GM18951 (cell line): ENCODE data around the gene GPS1.

ENCODE experiments used
- POLR2A ChIP-seq: IDR thresholded peaks from 4 replicates; pipeline ENCODE4 v1.6.1; 2011; ENCODE audit warnings: mild to moderate bottlenecking; ENCODE audit not compliant: insufficient read length, insufficient read depth; ENCODE audit errors: extremely low read depth
- in situ Hi-C: fragments of 300-500 bp; cut with MboI; formaldehyde crosslinking; loops from one replicate; pipeline ENCODE4 v1.12.0; 2022; ENCODE audit warnings: low sequenced_read_pairs, mixed read lengths, inconsistent platforms; ENCODE audit not compliant: unreplicated experiment

GPS1 gene

DNA sequence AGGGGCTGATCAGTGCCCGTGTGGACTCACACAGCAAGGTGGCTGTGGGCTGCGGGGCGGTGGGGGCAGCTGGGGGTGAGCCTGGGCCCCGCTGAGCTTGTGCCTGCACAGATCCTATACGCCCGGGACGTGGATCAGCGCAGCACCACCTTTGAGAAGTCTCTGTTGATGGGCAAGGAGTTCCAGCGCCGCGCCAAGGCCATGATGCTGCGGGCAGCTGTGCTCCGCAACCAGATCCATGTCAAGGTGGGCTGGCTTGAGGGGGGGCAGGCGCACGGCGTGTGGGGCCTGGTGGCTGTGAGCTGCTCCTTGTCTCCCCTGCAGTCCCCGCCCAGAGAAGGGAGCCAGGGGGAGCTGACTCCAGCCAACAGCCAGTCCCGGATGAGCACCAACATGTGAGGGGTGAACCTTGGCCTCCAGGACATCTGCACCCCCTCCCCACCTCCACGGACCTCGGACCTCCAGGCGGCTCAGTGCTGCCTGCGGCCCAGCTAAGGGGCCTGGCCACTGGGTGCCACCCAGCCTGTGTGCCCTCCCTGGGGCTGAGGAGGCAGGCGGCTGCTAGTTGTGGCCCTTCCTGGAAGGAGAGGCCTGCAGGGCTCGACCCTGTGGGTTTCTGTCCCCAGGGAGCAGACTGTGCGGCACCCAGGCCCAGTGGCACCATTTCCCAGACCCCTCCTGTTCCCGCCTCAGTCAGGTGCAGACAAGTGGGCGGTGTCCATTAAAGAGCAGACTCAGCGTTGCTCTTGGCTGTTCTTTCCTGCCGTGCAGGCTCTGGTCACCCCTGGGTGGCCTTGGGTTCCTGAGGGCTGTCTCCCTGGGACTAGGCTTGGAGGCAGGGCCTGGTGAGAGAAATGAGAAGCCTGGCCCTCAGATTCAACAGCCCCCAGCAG lies 5.3 kb downstream of the GPS1 start:
- in situ Hi-C loops = no loop called here
- no peak for TF ChIP-seq POLR2A

DNA sequence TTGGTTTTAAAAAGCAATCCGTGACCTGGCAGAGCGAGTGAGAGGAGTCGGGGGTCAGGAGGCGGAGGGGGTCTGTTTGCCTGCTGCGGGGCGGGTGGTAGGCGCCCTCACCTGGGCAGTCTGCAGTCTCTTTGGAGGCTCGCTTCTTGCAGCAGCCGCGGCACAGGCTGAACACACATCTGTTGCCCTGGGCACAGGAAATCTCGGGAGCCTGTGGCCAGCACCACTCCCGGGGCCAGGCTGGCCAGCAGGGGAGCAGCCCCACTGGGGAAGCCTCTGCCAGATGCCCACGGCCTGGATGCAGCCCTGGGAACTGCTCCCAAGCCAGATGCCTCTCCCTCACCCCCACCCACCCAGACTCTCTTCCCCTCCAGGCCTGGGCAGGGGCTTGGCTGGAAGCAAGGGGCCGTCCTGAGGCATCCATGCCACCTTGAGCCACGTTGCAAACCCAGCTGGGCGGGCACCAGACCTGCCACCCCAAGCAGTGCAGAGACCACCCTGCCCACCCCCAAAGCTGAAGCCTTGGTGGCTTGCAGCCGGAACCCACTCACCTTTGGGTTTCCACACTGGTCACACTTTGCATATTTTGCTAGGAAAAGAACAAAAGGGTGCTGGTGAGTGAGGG lies 6.6 kb downstream of the GPS1 start:
- TF ChIP-seq POLR2A = no peak
- in situ Hi-C loops = no loop called here

DNA sequence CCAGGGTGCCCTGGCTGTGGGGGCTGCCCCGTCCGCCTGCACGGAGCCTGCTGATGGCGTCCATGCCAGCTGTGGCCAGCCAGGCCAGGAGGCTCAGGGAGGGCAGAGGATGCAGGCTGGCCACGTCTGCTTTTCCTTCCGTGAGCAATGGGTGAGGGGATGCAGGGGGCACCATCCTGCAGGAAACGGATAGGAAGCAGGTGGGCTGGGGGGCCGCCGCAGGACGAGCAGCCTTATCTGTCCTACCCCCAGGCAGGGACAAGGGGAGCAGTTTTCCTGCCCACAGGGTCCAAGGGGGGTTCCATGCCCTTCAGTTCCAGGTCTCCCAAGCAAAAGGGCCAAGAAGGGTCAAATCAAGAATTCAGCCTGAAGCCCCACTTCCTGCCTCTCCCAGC lies 7.2 kb downstream of the GPS1 start:
- in situ Hi-C loops = no loop called here
- TF ChIP-seq POLR2A = no peak

DNA sequence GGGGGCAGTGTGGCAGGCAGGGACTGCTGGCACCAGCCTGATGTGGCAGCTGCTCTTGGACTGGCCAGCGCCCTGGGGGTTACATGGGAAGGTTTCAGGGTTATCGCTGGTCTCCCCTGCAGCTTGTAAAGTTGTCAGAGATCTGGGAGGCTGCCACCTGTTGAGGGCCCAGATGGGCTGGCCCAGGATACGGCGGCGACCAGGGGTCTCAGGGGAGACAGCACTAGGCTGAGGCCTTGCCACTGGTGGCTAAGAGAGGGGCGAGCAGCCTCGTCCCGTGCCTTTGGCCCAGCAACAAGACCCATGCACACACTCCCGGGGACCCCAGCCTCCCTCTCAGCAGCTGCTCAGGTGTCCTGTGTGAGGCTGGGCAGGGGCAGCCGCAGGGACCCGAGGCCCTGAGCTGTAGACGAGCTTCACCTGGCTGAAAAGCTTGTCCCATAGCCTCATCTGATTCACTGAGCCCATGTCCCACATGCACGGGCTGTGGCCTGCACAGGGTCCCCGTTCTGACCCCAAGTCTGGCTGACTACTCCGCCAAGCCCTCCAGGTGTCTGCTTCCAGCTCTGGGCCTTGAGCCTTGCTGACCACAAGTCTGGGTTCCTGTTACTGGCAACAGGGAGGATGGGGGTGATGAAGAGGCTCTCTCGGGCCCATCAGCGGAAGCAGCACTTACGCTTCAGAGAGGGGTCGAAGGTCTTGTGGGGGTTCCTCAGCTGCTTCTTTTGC lies 7.7 kb downstream of the GPS1 start:
- in situ Hi-C loops = no loop called here
- TF ChIP-seq POLR2A = peak; percentile 12

GRCh38 chr17:82060001-82060380 lies 8.3 kb downstream of the GPS1 start:
- no peak for TF ChIP-seq POLR2A
- in situ Hi-C loops = no loop called here

DNA sequence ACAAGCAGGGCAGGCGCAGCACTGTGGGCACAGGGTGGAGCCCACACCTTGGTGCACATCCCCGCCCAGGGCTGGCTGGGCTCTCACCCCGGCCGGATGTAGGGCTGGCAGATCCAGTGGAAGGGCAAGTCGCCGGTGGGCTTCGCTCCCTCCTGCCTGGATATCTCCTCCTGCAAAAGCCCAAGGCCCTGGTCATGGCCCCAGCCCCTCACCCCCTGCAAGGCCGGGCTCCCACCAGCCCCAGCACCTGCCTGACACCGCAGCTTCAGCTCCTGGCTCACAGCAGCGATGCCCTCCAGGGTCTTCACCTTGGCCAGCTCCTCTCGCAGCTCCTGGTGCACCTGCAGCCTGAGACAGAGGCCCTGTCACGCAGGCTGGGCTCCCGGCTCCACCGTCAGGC lies 8.9 kb downstream of the GPS1 start:
- no peak for TF ChIP-seq POLR2A

DNA sequence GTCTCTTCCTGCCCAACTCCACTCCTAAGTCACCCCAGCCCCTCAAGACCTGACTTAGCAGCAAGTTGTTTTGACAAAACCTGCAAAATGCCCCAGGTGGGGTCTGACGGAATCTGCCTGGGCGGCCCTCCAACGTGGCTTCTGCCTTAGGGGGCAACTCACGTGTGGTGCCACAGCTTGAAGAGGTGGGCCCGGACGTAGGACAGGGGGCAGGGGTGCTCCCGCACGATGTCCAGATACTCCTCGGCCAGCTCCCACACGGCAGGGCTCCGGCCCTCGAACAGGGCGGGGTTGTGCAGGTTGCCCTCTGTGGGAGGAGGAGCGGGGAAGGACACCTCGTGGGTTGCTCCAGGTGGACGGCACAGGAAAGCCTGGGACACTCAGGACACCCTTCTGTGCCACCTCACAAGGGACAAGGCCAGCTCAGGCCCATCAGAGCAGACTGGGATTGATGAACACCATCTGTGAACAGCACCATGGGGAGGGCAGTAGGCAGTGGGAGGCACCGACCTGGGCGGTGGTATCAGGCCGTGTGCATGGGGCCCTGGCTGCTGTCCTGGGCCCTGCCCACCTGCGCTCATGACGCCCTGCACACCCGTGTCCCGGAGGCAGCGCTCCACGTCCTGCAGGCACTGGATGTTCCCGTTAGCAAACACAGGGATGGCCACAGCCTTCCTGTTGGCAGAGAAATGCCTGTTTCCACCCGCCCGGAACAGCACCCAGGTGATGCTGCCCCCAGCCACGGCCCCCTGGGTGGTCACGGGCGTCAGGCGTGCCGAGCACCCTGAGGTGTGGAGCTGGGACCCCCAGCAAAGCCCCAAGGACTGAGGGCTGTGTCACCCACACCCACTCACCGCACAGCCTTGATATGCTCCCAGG lies 9.6 kb downstream of the GPS1 start:
- in situ Hi-C loops = no loop called here
- no peak for TF ChIP-seq POLR2A

More for the DNA sequence above, 8.9 kb downstream of the GPS1 start:
- in situ Hi-C loops = no loop called here

DNA sequence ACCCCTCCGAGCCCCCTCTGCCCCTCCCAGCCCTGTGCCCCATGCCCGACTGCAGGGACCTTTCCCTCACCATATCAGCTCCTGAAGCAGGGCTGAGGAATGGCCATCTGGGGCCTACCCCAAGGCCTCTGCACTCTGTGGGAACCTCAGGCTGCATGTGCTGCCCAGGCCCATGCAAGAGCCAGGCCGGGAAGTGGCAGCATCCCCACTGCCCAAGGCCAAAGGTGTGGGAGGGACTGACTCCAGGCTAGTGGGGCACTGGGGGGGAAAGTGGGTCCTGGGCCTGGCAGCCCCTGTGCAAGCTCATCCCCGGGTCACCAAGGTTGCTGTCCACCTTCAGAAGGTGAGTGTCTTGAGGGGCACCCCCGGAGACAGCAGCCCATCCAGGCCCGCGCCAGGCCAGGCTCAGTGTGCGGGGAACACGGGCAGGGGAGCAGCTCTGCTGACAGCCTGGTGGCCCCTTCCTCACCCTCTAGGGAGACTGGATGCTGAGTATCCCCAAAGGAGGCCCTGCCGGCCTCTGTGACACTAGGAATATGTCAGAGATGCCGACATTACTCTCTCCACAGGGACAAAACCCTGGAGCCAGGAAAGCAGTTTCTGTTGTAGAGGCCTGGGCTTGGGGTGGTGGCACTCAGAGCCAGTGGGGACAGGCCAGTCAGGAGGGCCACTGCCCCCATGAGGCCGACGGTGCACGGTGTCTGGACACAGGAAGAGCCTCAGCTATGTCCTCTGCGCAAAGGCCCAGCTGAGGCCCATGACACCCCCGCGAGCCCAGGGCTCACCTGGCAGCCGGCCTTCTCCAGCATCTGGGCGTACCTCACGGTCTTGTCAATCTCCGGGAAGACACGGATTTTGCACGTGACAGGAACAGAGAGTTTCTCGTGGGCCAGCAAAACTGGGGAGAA lies 10.6 kb downstream of the GPS1 start:
- in situ Hi-C loops = no loop called here
- TF ChIP-seq POLR2A = no peak

DNA sequence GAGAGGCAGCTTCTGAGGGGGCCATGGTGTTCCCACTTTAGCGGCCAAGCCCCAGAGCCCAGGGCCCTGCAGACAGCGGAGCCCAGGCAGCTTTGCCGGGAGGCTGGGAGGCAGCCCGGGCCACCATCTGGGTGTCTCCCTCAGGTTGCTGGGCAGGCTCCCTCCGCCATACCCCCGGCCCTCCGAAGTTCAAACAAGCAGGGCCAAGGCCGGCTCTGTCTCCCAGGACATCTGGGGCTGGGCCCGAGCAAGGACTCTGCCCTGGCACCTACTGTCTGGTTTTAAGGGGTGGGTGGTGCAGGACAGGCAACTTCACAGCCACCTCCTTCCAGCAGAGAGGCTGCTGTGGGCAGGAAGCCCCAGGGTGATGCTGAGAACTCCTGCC lies 11.3 kb downstream of the GPS1 start:
- in situ Hi-C loops = no loop called here
- TF ChIP-seq POLR2A = no peak

DNA sequence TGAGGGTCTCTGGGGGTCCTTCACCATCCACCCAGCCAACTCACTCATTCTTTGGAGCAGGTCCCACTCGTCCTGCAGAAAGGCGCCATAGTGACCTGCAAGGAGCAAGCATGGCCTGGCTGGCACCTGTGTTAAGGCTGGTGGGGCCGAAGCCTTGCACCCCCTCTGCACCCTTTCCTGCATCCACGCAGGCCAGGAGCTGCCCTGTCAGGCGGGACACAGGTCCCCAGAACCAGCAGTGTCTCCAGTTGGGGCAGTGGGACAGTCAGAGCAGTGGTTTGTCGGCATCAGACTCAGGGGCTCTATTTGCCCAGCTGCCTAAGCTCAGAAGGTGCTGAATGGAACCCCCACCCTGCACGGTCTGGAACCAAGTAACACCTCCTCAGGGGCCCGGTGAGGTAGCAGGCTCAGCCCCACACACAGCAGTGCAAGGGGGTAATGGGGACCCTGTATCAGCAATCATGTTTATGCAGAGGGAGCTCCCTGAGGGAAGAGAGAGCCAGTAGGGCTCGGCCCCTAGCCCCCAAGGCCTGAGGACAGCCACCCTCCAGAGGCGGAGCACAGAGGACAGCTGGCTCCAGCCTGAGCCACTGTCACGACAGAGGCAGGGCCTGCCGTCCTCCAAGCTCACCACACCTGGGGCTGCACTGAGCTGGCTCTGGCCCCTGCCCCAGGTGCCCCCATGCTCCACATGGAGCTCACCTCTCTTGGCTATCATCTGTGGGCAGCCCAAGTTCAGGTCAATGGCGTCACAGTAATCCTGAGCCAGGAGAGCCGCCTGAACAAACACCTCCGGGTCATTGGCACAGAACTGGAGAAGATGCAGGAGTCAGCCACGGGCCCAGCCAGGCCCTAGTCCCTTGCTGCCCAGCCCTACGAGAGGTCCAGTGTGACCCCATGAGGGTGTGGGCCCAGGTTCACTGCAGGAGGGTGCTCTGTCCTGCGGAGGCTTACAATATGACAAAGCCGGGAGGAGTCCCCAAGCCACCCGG lies 12.0 kb downstream of the GPS1 start:
- TF ChIP-seq POLR2A = no peak
- in situ Hi-C loops = no loop called here
